H1 (cell line): ENCODE results near the gene IL1RAPL1. TPM values are rescaled to one million over a fixed set of nuclear protein-coding genes. Genes with fewer than 3 reads are reported as not detected.

ENCODE experiments used
- BRCA1 ChIP-seq: IDR thresholded peaks from 2 replicates; pipeline ENCODE4 v1.6.1; 2012; ENCODE audit warnings: low read depth, low read length, improper control_type of control experiment
- JUN ChIP-seq: IDR thresholded peaks from 2 replicates; pipeline ENCODE4 v1.6.1; 2011; ENCODE audit warnings: low read depth, mild to moderate bottlenecking, improper control_type of control experiment, low read length
- SIN3A ChIP-seq, 2 experiments: IDR thresholded peaks in 1 of 2; conservative IDR thresholded peaks in 1 of 2; 2 replicates each; pipeline ENCODE4 v1.6.1; 2011 to 2012; ENCODE audit warnings: low read length in 2 of 2, improper control_type of control experiment in 1 of 2, low read depth in 1 of 2, mild to moderate bottlenecking in 1 of 2
- TAF7 ChIP-seq: optimal IDR thresholded peaks from 2 replicates; pipeline ENCODE3; 2011; ENCODE audit warnings: low read depth, mild to moderate bottlenecking, inconsistent platforms, low read length, moderate library complexity, borderline replicate concordance
- polyA plus RNA-seq, 7 experiments: library from polyadenylated mRNA; depleted of rRNA in 3 of 7; stranded (reverse) in 5 of 7; unstranded in 2 of 7; fragments of >200 nt in 5 of 7; fragments of 200-250 nt in 2 of 7; gene quantifications; 1 replicate in 5 of 7; 2 replicates in 1 of 7; 4 replicates in 1 of 7; pipeline versions ENCODE4 v1.2.1 to v1.2.3, GENCODE V29; 2011 to 2013; ENCODE audit warnings: missing spikeins in 2 of 7, mixed read lengths in 2 of 7
- total RNA-seq: library from RNA; stranded (reverse); fragmentation: NEBNext Ultra II Directional; extraction: Animal tissue kit (Norgen Biotek cat#: 25700); gene quantifications from 2 replicates; pipeline ENCODE4 v1.2.1, GENCODE V29; 2021
- TF ChIP-seq, protein P1 (sequence below): IDR thresholded peaks from 2 replicates; pipeline ENCODE4 v1.6.1; 2011; ENCODE audit warnings: low read length, improper control_type of control experiment

The IL1RAPL1 gene
- total and polyA plus RNA-seq, 2 of the 8 experiments (the other 6 are each of a cell fraction or from before 2014, with no cell fraction given) = 0.11 to 0.35 TPM

DNA sequence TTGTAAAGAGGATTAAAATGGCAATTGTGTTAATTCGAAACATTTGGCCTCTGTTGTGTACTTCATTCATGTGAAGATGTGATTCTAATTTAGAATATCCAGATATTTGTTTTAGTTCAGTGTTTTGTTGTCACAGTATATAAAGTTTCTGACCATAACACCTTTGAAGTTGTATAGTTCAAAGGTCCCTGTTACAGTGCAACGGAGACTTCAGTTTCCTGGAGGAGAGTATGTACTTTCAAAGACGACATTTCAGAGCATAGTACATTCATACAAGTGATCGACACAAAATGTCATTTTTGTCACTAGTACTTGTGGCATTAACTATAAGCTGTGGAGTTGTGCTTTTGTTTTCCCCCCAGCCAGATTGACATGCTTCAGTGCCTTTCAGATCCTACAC is 1255.3 kb downstream of the IL1RAPL1 start (continued):
- TF ChIP-seq JUN = no peak
- no peak for TF ChIP-seq BRCA1
- TF ChIP-seq TAF7 = no peak
- no peak for TF ChIP-seq SIN3A (conservative IDR thresholded peaks at IDR 0.05 in 1 of 2, IDR thresholded peaks at IDR 0.05 in 1 of 2; ENCODE audit: low read depth in 1 of 2, low read length in 2 of 2)
- TF ChIP-seq, protein P1, sequence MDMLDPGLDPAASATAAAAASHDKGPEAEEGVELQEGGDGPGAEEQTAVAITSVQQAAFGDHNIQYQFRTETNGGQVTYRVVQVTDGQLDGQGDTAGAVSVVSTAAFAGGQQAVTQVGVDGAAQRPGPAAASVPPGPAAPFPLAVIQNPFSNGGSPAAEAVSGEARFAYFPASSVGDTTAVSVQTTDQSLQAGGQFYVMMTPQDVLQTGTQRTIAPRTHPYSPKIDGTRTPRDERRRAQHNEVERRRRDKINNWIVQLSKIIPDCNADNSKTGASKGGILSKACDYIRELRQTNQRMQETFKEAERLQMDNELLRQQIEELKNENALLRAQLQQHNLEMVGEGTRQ = no peak
